ENCODE results near the gene MAN2B1. TPM values are rescaled to one million over a fixed set of nuclear protein-coding genes. Genes with fewer than 3 reads are reported as not detected.
"Not testable (repeated sequence)": the region's sequence is repeated elsewhere in the genome, so short reads cannot be mapped to it uniquely, and the experiment has no call there.

Gene MAN2B1
- total RNA-seq, 2 experiments from 2014 or later = 95.9 to 109 TPM

- no peaks in the 10 kb centered on the region for H3K27me3 ChIP-seq (ENCODE audit: control insufficient read depth in 1 of 2, insufficient read depth in 2 of 2, low read length in 2 of 2)
- no peak overlapping the region for H3K27ac ChIP-seq (ENCODE audit: low read depth in 1 of 2, low read length in 2 of 2)
- Mint-ChIP-seq H3K9me3 (no peaks in the 10 kb centered on the region), H3K27ac (no peak overlapping the region), H3K4me3 (no peak overlapping the region), H3K4me1 (ENCODE audit: low read depth) (peaks cover 10% of the 10 kb centered on the region), H3K27me3 (no peaks in the 10 kb centered on the region), H3K36me3 (ENCODE audit: low read depth) (peaks cover 11% of the 10 kb centered on the region)
- peaks cover 14% of the 10 kb centered on the region for H3K4me1 ChIP-seq (ENCODE audit: insufficient read depth, low read length)
- no peak overlapping the region for H3K4me3 ChIP-seq (ENCODE audit: low read length)
- intact Hi-C loops (cut with DNase I, micrococcal nuclease) = no loop called here
- no peak for DNase-seq
- no peak for ATAC-seq (ENCODE audit: poor library complexity)
- CTCF ChIA-PET = interaction anchor here (1.1 kb wide), 1 partner anchor 46 kb away, joined by 3 read pairs; no protein-coding TSS in a partner anchor
- H3K36me3 ChIP-seq (ENCODE audit: insufficient read depth, low read length) = no peaks in the 10 kb centered on the region
- TF ChIP-seq CTCF (IDR thresholded peaks at IDR 0.05) = no peak
- H3K9me3 ChIP-seq (ENCODE audit: control insufficient read depth in 1 of 2, insufficient read depth in 1 of 2, low read length in 2 of 2) = no peaks in the 10 kb centered on the region
- POLR2A ChIA-PET = no interaction called here
These were observed 19.3 kb upstream of the MAN2B1 start for GRCh38 chr19:12685831-12686230.

GRCh38 chr19:12681074-12681987, 14.8 kb upstream of the MAN2B1 start, which contains the start of gene DHPS:
Gene DHPS, minus strand, starts transcription at chr19:12681880. Its CDS starts 114 bp downstream, at chr19:12681766.
- ATAC-seq (ENCODE audit: poor library complexity) (peak; percentile 78), DNase-seq (peak; percentile 76 to 99 (median 88))
- Histone ChIP-seq H3K27ac (ENCODE audit: low read depth in 1 of 2, low read length in 2 of 2) (peak within 1 kb of the TSS; percentile 94 to 98), H3K4me3 (ENCODE audit: low read length) (peak within 1 kb of the TSS; percentile 93), H3K4me1 (ENCODE audit: insufficient read depth, low read length) (peaks cover 40% of the 10 kb centered on the region), H3K9me3 (ENCODE audit: control insufficient read depth in 1 of 2, insufficient read depth in 1 of 2, low read length in 2 of 2) (no peaks in the 10 kb centered on the region), H3K27me3 (ENCODE audit: control insufficient read depth in 1 of 2, insufficient read depth in 2 of 2, low read length in 2 of 2) (no peaks in the 10 kb centered on the region), H3K36me3 (ENCODE audit: insufficient read depth, low read length) (peaks cover 38% of the 10 kb centered on the region)
- H3K9me3 Mint-ChIP-seq = no peaks in the 10 kb centered on the region
- POLR2A ChIA-PET = interaction anchor here (0.6 to 3.1 kb wide), 18 partner anchors 9 to 1300 kb away, joined by 3 to 28 read pairs (median 6); partner anchors contain the start of genes FBXW9, GCDH, GET3 and JUNB
- no peaks in the 10 kb centered on the region for H3K27me3 Mint-ChIP-seq
- peaks cover 40% of the 10 kb centered on the region for H3K36me3 Mint-ChIP-seq (ENCODE audit: low read depth)
- intact Hi-C loops (cut with DNase I, micrococcal nuclease) = loop anchor here (1.0 to 5.0 kb wide), 4 partner anchors 12 to 41 kb away; partner anchors contain the start of genes TNPO2 (in 2 of the 2) and FBXW9 (in 1 of the 2)
- no peak for TF ChIP-seq CTCF (IDR thresholded peaks at IDR 0.05)
- CTCF ChIA-PET = interaction anchor here (1.2 to 2.8 kb wide), 3 partner anchors 12 to 42 kb away, joined by 4 to 8 read pairs (median 6); partner anchors contain the start of gene TNPO2
- peaks cover 32% of the 10 kb centered on the region for H3K4me1 Mint-ChIP-seq (ENCODE audit: low read depth)
- H3K4me3 Mint-ChIP-seq = peak within 1 kb of the TSS; percentile 94
- peak within 1 kb of the TSS; percentile 86 for H3K27ac Mint-ChIP-seq

- Histone ChIP-seq H3K9me3 (ENCODE audit: control insufficient read depth in 1 of 2, insufficient read depth in 1 of 2, low read length in 2 of 2) (no peaks in the 10 kb centered on the region), H3K4me1 (ENCODE audit: insufficient read depth, low read length) (peaks cover 44% of the 10 kb centered on the region), H3K36me3 (ENCODE audit: insufficient read depth, low read length) (peaks cover 51% of the 10 kb centered on the region), H3K27me3 (ENCODE audit: control insufficient read depth in 1 of 2, insufficient read depth in 2 of 2, low read length in 2 of 2) (no peaks in the 10 kb centered on the region), H3K27ac (ENCODE audit: low read depth in 1 of 2, low read length in 2 of 2) (no peak overlapping the region), H3K4me3 (ENCODE audit: low read length) (no peak overlapping the region)
- H3K4me3 Mint-ChIP-seq = peak overlapping the region; percentile 48
- no peak for ATAC-seq (ENCODE audit: poor library complexity)
- peaks cover 35% of the 10 kb centered on the region for H3K4me1 Mint-ChIP-seq (ENCODE audit: low read depth)
- POLR2A ChIA-PET = interaction anchor here (1.4 to 3.1 kb wide), 5 partner anchors 11 to 211 kb away, joined by 4 to 28 read pairs (median 20); partner anchors contain the start of genes FBXW9, GCDH and TNPO2
- intact Hi-C loops (cut with DNase I, micrococcal nuclease) = loop anchor here (2.0 to 5.0 kb wide), 2 partner anchors 42 to 43 kb away; partner anchors contain the start of gene TNPO2 (in 2 of the 2)
- H3K36me3 Mint-ChIP-seq (ENCODE audit: low read depth) = peaks cover 53% of the 10 kb centered on the region
- no peak for DNase-seq
- H3K27me3 Mint-ChIP-seq = no peaks in the 10 kb centered on the region
- H3K9me3 Mint-ChIP-seq = no peaks in the 10 kb centered on the region
- H3K27ac Mint-ChIP-seq = no peak overlapping the region
- no peak for TF ChIP-seq CTCF (IDR thresholded peaks at IDR 0.05)
- CTCF ChIA-PET = interaction anchor here (2.8 kb wide), 1 partner anchor 43 kb away, joined by 8 read pairs; the partner anchor contains the start of gene TNPO2
These were observed 13.5 kb upstream of the MAN2B1 start for GRCh38 chr19:12680034-12680433.

- not testable (repeated sequence) for H3K27ac ChIP-seq (ENCODE audit: low read depth in 1 of 2, low read length in 2 of 2); H3K4me3 ChIP-seq (ENCODE audit: low read length); H3K27ac Mint-ChIP-seq; H3K9me3 Mint-ChIP-seq; ATAC-seq (ENCODE audit: poor library complexity); H3K9me3 ChIP-seq (ENCODE audit: control insufficient read depth in 1 of 2, insufficient read depth in 1 of 2, low read length in 2 of 2); H3K4me3 Mint-ChIP-seq; H3K27me3 ChIP-seq (ENCODE audit: control insufficient read depth in 1 of 2, insufficient read depth in 2 of 2, low read length in 2 of 2); DNase-seq; H3K27me3 Mint-ChIP-seq
- peaks cover 70% of the 10 kb centered on the region for H3K36me3 Mint-ChIP-seq (ENCODE audit: low read depth)
- CTCF ChIA-PET = interaction anchor here (0.8 kb wide), 1 partner anchor 9 kb away, joined by 3 read pairs; a partner anchor contains a TSS
- Histone ChIP-seq H3K4me1 (ENCODE audit: insufficient read depth, low read length) (peaks cover 44% of the 10 kb centered on the region), H3K36me3 (ENCODE audit: insufficient read depth, low read length) (peaks cover 68% of the 10 kb centered on the region)
- intact Hi-C loops (cut with DNase I, micrococcal nuclease) = loop anchor here in 1 of 2 experiments (5.0 kb wide), 1 partner anchor 119 kb away; no protein-coding TSS in a partner anchor
- peaks cover 35% of the 10 kb centered on the region for H3K4me1 Mint-ChIP-seq (ENCODE audit: low read depth)
- POLR2A ChIA-PET = interaction anchor here (0.6 to 1.1 kb wide), 2 partner anchors 9 to 13 kb away, joined by 3 to 4 read pairs; a partner anchor contains a TSS
These were observed 11.5 kb upstream of the MAN2B1 start for GRCh38 chr19:12678039-12678438.

All from CD4-positive, alpha-beta T cell (primary cell).